WI38 (cell line): ENCODE measurements around the gene IL4R.
"Not testable (repeated sequence)": the region's sequence is repeated elsewhere in the genome, so short reads cannot be mapped to it uniquely, and the experiment has no call there.

ENCODE experiments used
- H3K4me3 ChIP-seq: 2 replicates; pipeline ENCODE4 v1.5.1; 2011; ENCODE audit warnings: low read depth, mild to moderate bottlenecking, control low read depth, low read length
- TF ChIP-seq, protein P1 (sequence below): IDR thresholded peaks from 2 replicates; pipeline ENCODE4 v1.5.1; 2012; ENCODE audit warnings: low read depth, mild to moderate bottlenecking, control low read depth, low read length

Gene IL4R

DNA sequence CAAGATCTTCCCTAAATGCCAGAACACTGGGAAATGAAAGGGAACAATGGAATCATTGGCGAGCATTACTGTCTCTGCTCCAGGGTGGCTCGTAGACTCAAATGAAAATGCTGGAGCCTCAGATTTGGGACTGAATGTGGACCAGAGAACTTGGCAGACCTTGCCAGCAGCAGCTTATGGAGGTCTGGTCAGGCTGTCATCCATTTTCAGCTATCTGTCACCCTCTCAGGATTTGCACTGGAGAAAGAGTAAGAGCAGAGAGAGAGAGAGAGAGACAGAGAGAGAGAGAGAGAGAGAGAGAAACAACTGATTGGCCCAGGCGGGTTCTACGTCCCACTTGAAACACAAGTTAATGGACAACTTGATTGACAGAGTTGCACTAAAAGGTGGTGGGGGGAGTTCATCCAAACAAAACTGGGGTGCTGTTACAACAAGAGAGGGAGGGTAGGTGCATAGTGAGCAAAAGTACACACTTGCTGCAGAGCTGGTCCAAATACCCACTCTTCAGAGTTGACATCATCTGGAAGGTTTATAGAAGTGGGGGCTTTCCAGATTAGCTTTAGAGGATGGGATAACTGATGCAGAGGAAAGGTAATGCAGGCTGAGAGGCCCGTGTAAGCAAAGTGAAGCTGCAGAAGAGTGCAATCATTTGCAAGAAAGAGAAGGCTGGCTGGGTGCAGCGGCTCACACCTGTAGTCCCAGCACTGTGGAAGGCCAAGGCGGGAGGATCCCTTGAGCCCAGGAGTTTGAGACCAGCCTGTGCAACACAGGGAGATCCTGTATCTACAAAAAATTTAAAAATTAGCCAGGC, 28.7 kb upstream of the IL4R start:
- H3K4me3 ChIP-seq: no peak overlapping the region
- TF ChIP-seq, protein P1, sequence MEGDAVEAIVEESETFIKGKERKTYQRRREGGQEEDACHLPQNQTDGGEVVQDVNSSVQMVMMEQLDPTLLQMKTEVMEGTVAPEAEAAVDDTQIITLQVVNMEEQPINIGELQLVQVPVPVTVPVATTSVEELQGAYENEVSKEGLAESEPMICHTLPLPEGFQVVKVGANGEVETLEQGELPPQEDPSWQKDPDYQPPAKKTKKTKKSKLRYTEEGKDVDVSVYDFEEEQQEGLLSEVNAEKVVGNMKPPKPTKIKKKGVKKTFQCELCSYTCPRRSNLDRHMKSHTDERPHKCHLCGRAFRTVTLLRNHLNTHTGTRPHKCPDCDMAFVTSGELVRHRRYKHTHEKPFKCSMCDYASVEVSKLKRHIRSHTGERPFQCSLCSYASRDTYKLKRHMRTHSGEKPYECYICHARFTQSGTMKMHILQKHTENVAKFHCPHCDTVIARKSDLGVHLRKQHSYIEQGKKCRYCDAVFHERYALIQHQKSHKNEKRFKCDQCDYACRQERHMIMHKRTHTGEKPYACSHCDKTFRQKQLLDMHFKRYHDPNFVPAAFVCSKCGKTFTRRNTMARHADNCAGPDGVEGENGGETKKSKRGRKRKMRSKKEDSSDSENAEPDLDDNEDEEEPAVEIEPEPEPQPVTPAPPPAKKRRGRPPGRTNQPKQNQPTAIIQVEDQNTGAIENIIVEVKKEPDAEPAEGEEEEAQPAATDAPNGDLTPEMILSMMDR: no peak

DNA sequence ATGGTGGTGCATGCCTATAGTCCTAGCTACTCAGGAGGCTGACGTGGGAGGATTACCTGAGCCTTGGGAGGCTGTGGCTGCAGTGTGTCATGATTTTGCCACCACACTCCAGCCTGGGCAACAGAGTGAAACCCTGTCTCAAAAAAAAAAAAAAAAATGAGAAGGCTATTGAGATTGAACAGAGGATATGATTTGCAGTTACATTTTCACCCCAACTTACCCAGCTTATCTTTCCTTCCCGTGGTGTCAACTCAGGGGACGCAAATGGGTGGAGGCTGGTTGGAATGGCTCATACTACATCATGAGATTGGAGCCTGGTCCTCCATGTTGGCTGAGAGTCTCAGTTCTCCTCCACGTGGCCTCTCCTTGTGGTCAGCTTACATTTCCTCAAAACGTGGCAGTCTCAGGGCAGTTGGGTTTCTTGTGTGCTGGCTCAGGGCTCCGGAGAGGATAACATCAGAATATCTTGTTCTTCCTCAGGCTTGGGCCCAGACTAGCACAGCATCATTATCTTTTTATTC, 28.0 kb upstream of the IL4R start:
- TF ChIP-seq, protein P1: no peak
- no peak overlapping the region for H3K4me3 ChIP-seq

DNA sequence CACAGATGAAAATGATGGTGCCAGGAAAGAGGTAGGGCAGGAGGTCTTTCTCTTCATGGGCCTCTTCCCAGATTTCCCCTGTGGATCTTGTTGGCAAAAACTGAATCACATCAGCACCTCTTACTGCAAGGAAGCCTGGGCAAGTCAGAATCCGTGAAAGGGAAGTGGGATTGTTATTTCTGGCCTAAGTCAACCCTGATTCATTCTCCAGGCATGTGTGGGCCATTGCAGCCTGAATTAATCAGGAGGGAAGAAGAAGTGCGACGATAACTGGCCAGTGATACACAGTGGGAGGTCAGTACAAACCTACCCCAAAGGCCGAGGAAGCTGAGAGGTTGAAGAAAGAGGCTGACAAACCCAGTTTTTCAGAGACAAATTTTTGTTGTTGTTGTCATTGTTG, 27.3 kb upstream of the IL4R start:
- H3K4me3 ChIP-seq: no peak overlapping the region
- TF ChIP-seq, protein P1: no peak

DNA sequence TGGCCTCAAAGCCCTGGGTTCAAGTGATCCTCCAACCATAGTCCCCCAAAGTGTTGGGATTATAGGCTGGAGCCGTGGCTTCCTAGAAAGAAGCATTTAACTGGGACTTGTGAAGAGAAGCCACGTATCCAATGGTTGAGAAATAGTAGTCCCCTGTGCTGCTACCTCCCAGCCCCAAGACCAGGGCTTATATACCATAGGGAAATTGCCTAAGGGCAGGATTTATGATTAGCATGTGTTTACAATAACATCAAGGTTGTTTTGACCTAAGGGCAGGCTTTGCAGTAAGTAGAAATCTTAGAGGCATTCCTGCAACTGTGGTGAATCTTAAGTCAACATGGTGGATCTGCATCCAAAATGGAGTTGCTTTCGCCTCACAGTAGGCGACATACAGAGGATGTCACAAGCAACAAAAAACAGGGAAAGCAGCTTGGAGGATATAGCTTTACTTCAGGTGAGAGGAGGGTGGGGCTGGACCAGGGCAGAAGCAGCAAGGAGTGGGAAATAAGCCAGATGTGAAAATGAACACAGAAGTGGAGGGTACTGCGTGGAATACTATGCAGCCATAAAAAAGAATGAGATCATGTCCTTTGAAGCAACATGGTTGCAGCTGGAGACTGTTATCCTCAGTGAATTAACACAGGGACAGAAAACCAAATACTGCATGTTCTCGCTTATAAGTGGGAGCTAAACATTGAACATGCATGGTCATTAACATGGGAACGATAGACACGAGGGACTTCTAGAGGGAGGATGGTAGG, 26.5 kb upstream of the IL4R start:
- TF ChIP-seq, protein P1: no peak
- no peak overlapping the region for H3K4me3 ChIP-seq

DNA sequence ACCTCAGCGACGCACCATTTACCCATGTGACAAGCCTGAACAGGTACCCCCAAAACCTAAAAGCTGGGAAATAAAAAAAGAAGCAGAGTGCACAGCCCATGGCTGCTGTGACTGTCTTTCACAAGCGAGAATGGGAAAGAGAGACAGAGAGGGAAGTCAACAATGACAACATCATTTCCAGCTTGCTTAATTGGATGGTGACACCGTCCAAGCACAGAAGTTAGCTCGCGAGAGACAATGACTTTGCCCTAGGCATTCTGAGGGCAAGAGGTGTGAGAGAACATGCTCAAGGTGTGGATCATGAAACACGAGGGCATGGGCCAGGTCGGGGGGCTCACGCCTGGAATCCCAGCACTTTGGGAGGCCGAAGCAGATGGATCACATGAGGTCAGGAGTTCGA, 25.9 kb upstream of the IL4R start:
- TF ChIP-seq, protein P1: no peak

DNA sequence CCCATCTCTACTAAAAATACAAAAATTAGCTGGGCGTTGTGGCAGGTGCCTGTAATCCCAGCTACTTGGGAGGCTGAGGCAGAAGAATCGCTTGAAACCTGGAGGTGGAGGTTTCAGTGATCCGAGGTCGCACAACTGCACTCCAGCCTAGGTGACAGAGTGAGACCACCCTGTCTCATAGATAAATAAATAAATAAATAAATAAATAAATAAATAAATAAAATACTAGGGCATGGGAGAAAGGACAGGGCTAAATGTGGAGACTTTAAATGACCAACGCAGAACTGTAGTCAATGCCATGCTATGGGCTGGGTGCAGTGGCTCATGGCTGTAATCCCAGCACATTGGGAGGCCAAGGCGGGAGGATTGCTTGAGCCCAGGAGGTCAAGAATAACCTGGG, 25.5 kb upstream of the IL4R start:
- not testable (repeated sequence) for H3K4me3 ChIP-seq

More for the DNA sequence above, 25.9 kb upstream of the IL4R start:
- H3K4me3 ChIP-seq: no peak overlapping the region

DNA sequence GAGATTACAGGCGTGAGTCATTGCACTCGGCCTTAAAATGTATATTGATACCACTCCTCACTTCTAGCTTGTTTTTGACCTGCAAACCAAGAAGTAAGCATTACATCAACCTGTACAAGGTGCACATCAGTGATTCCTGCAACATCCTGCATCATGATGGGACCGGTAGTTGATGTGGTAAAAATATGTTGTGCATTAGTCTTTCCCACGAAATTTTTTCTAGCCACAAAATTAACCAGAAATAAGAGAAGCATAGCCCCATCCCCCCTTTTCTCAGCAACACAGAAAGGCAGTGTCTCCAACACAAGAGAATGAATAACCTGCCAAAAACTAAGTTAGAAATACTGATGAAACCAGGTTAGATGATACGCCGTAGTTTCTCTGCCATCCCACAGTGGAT, 24.1 kb upstream of the IL4R start:
- TF ChIP-seq, protein P1: no peak
- no peak overlapping the region for H3K4me3 ChIP-seq
